GM21717 (cell line): Measurements from ENCODE around the gene DRC1.
"Not testable (repeated sequence)": the region's sequence is repeated elsewhere in the genome, so short reads cannot be mapped to it uniquely, and the experiment has no call there.

Experiments used
- ATAC-seq: cut with Tn5 transposase; IDR thresholded peaks from one replicate; pipeline ENCODE4 v1.9.1; 2021; ENCODE audit warnings: mild to moderate bottlenecking, moderate library complexity; ENCODE audit not compliant: unreplicated experiment

Gene DRC1

GRCh38 chr2:26462100-26462499, 60.4 kb downstream of the DRC1 start:
- ATAC-seq, result no peak

GRCh38 chr2:26462511-26463243, 61.0 kb downstream of the DRC1 start:
- no peak for ATAC-seq

GRCh38 chr2:26463244-26464192, 61.8 kb downstream of the DRC1 start:
- ATAC-seq, result no peak

- no peak for ATAC-seq
Measured at GRCh38 chr2:26464390-26465265, 62.9 kb downstream of the DRC1 start.

GRCh38 chr2:26465266-26465925, 63.7 kb downstream of the DRC1 start:
- no peak for ATAC-seq

GRCh38 chr2:26465981-26466471, 64.3 kb downstream of the DRC1 start:
- ATAC-seq, result no peak

- no peak for ATAC-seq
Measured at GRCh38 chr2:26466662-26467310, 65.1 kb downstream of the DRC1 start.

- not testable (repeated sequence) for ATAC-seq
Measured at GRCh38 chr2:26468544-26468943, 66.8 kb downstream of the DRC1 start.

- no peak for ATAC-seq
Measured at GRCh38 chr2:26469092-26469710, 67.5 kb downstream of the DRC1 start.

GRCh38 chr2:26469955-26470354, 68.2 kb downstream of the DRC1 start:
- ATAC-seq, result no peak

GRCh38 chr2:26470601-26471260, 69.0 kb downstream of the DRC1 start:
- ATAC-seq, result no peak

- ATAC-seq, result no peak
Measured at GRCh38 chr2:26471289-26471688, 69.6 kb downstream of the DRC1 start.

GRCh38 chr2:26471766-26472706, 70.3 kb downstream of the DRC1 start:
- no peak for ATAC-seq

- no peak for ATAC-seq
Measured at GRCh38 chr2:26472821-26473655, 71.3 kb downstream of the DRC1 start.

- ATAC-seq, result no peak
Measured at GRCh38 chr2:26473796-26474195, 72.1 kb downstream of the DRC1 start.

GRCh38 chr2:26474261-26474785, 72.6 kb downstream of the DRC1 start:
- no peak for ATAC-seq

- ATAC-seq, result no peak
Measured at GRCh38 chr2:26475037-26475436, 73.3 kb downstream of the DRC1 start.
